ENCODE results near the gene FMN1.

FMN1 gene

DNA sequence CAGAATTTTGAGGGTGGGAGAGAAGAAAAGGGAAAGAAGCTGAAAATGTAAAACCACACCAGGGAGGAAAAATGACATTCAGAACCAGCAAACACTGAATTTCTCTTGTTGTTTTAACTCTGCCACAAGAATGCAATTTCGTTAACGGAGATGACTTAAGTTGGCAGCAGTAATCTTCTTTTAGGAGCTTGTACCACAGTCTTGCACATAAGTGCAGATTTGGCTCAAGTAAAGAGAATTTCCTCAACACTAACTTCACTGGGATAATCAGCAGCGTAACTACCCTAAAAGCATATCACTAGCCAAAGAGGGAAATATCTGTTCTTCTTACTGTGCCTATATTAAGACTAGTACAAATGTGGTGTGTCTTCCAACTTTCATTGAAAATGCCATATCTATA is 461.2 kb downstream of the FMN1 start:
- H3K27ac ChIP-seq: no peak overlapping the region
- no peaks in the 10 kb centered on the region for H3K4me1 ChIP-seq (ENCODE audit: low read depth, poor library complexity, severe bottlenecking)
- H3K9ac ChIP-seq: no peak overlapping the region
- TF ChIP-seq, protein P1, sequence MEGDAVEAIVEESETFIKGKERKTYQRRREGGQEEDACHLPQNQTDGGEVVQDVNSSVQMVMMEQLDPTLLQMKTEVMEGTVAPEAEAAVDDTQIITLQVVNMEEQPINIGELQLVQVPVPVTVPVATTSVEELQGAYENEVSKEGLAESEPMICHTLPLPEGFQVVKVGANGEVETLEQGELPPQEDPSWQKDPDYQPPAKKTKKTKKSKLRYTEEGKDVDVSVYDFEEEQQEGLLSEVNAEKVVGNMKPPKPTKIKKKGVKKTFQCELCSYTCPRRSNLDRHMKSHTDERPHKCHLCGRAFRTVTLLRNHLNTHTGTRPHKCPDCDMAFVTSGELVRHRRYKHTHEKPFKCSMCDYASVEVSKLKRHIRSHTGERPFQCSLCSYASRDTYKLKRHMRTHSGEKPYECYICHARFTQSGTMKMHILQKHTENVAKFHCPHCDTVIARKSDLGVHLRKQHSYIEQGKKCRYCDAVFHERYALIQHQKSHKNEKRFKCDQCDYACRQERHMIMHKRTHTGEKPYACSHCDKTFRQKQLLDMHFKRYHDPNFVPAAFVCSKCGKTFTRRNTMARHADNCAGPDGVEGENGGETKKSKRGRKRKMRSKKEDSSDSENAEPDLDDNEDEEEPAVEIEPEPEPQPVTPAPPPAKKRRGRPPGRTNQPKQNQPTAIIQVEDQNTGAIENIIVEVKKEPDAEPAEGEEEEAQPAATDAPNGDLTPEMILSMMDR (conservative IDR thresholded peaks at IDR 0.05; ENCODE audit: low read depth, low read length): no peak
- no peaks in the 10 kb centered on the region for H3K79me2 ChIP-seq (ENCODE audit: insufficient read depth, low read depth)
- H3K36me3 ChIP-seq (ENCODE audit: insufficient read depth): no peaks in the 10 kb centered on the region
- no peak overlapping the region for H3K4me2 ChIP-seq
- H2AFZ ChIP-seq (ENCODE audit: low read depth): no peak overlapping the region
- H3K27me3 ChIP-seq (ENCODE audit: insufficient read depth, low read depth): no peaks in the 10 kb centered on the region
- H3K4me3 ChIP-seq (IDR thresholded peaks at IDR 0.05; ENCODE audit: insufficient read depth, low read depth, low read length): no peak overlapping the region
- H4K20me1 ChIP-seq (ENCODE audit: insufficient read depth): no peaks in the 10 kb centered on the region

GRCh38 chr15:32732574-32733157 is 461.8 kb downstream of the FMN1 start:
- Histone ChIP-seq H3K27ac (no peak overlapping the region), H3K27me3 (ENCODE audit: insufficient read depth, low read depth) (no peaks in the 10 kb centered on the region), H3K9ac (no peak overlapping the region), H4K20me1 (ENCODE audit: insufficient read depth) (no peaks in the 10 kb centered on the region), H2AFZ (ENCODE audit: low read depth) (no peak overlapping the region), H3K79me2 (ENCODE audit: insufficient read depth, low read depth) (no peaks in the 10 kb centered on the region), H3K36me3 (ENCODE audit: insufficient read depth) (no peaks in the 10 kb centered on the region), H3K4me2 (no peak overlapping the region), H3K4me3 (IDR thresholded peaks at IDR 0.05; ENCODE audit: insufficient read depth, low read depth, low read length) (no peak overlapping the region), H3K4me1 (ENCODE audit: low read depth, poor library complexity, severe bottlenecking) (no peaks in the 10 kb centered on the region)
- TF ChIP-seq, protein P1 (conservative IDR thresholded peaks at IDR 0.05; ENCODE audit: low read depth, low read length): no peak

- Histone ChIP-seq H3K27me3 (ENCODE audit: insufficient read depth, low read depth) (no peaks in the 10 kb centered on the region), H3K36me3 (ENCODE audit: insufficient read depth) (no peaks in the 10 kb centered on the region), H4K20me1 (ENCODE audit: insufficient read depth) (no peaks in the 10 kb centered on the region), H3K27ac (no peak overlapping the region), H3K9ac (no peak overlapping the region), H3K4me1 (ENCODE audit: low read depth, poor library complexity, severe bottlenecking) (no peaks in the 10 kb centered on the region), H3K79me2 (ENCODE audit: insufficient read depth, low read depth) (no peaks in the 10 kb centered on the region), H2AFZ (ENCODE audit: low read depth) (no peak overlapping the region), H3K4me3 (IDR thresholded peaks at IDR 0.05; ENCODE audit: insufficient read depth, low read depth, low read length) (no peak overlapping the region), H3K4me2 (no peak overlapping the region)
- TF ChIP-seq, protein P1 (conservative IDR thresholded peaks at IDR 0.05; ENCODE audit: low read depth, low read length): no peak
These were observed 463.5 kb downstream of the FMN1 start for GRCh38 chr15:32730677-32731654.

DNA sequence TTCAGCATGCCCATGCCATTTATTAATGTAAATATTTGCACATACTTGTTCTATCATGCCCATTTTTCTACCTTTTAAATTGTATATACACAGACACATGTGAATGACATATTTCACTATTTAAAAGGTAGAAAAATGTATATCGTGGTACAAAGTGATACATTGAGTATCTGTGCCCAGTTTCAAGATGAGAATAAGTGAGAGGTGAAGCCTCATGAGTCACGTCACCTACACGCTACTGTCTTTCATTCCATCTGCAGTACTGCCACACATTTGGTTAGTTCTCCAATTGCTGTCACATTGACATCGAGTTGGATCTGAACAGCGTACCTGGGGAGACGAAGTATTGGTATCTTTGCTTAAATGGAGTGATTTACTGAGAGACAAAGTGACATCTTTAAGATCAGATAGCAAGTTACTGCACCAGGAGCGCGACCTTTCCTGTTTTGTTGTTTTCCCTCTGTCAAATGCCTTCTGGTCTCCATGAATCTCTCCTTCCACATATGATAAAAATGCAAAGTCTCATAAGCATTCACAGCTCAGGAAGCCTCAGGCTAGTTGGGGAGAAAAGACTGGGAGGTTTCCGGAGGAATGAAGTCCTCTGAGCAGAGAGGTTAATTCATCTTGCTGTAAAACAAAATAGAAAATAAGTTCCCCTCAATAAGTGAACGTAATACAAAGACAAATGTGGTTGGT is 464.7 kb downstream of the FMN1 start:
- TF ChIP-seq, protein P1 (conservative IDR thresholded peaks at IDR 0.05; ENCODE audit: low read depth, low read length): no peak
- Histone ChIP-seq H3K4me1 (ENCODE audit: low read depth, poor library complexity, severe bottlenecking) (no peaks in the 10 kb centered on the region), H4K20me1 (ENCODE audit: insufficient read depth) (no peaks in the 10 kb centered on the region), H3K4me3 (IDR thresholded peaks at IDR 0.05; ENCODE audit: insufficient read depth, low read depth, low read length) (no peak overlapping the region), H3K4me2 (no peak overlapping the region), H3K27ac (no peak overlapping the region), H3K36me3 (ENCODE audit: insufficient read depth) (no peaks in the 10 kb centered on the region), H3K79me2 (ENCODE audit: insufficient read depth, low read depth) (no peaks in the 10 kb centered on the region), H3K27me3 (ENCODE audit: insufficient read depth, low read depth) (no peaks in the 10 kb centered on the region), H3K9ac (no peak overlapping the region), H2AFZ (ENCODE audit: low read depth) (no peak overlapping the region)
